Right lobe of liver (tissue), 4 donors: ENCODE results near the gene NT5E.

ENCODE experiments used
- CTCF ChIP-seq, 4 donors: fragments of 200-600 bp in 3 of 4; fragments of 450-650 bp in 1 of 4; IDR thresholded peaks; one replicate each; pipeline versions ENCODE4 v1.5.1 to v1.8.0; 2016 to 2022; ENCODE audit warnings: antibody characterized with exemption in 4 of 4, mild to moderate bottlenecking in 2 of 4
- POLR2A ChIP-seq: fragments of 450-650 bp; IDR thresholded peaks from one replicate; pipeline ENCODE4 v1.6.1; 2017; ENCODE audit warnings: antibody characterized with exemption, mild to moderate bottlenecking
- donor health status: DM: no; HTN: no; CAD: no.
- donor health status: DM: no; HTN: no; CAD: no.
- donor health status: DM: no; HTN: yes; CAD: no.

- no peak for TF ChIP-seq CTCF (IDR thresholded peaks at IDR 0.05)
- no peak for TF ChIP-seq POLR2A
Measured at GRCh38 chr6:85421181-85421580, 28.7 kb upstream of the NT5E start.
